Heart right ventricle (tissue), 16 donors: ENCODE data around the gene BTBD16. TPM values are rescaled to one million over a fixed set of nuclear protein-coding genes. Genes with fewer than 3 reads are reported as not detected.

ENCODE experiments used
- ATAC-seq, 8 donors: fragments of 200-7000 bp; cut with Tn5 transposase; one replicate each; pipeline ENCODE4 v1.9.1; 2020; ENCODE audit warnings: mild to moderate bottlenecking in 8 of 8, moderate library complexity in 8 of 8, moderate number of reproducible peaks in 1 of 8
- DNase-seq, 2 donors: peaks; one replicate each; pipeline ENCODE4 v3.0.0-alpha.2; 2020
- H3K27ac ChIP-seq, 10 donors: fragments of 200-600 bp; sonication (generic) in 2 of 10; one replicate each; pipeline versions ENCODE4 v1.5.0 to v1.8.0; 2020 to 2022; ENCODE audit warnings: mild to moderate bottlenecking in 3 of 10
- H3K27me3 ChIP-seq, 7 donors: fragments of 200-600 bp; one replicate each; pipeline ENCODE4 v1.8.0; 2021 to 2022; ENCODE audit warnings: mild to moderate bottlenecking in 2 of 7
- H3K36me3 ChIP-seq, 9 donors: fragments of 200-600 bp; sonication (generic) in 1 of 9; one replicate each; pipeline versions ENCODE4 v1.5.0 to v1.8.0; 2020 to 2022; ENCODE audit warnings: mild to moderate bottlenecking in 2 of 9
- H3K4me1 ChIP-seq, 9 donors: fragments of 200-600 bp; sonication (generic) in 1 of 9; one replicate each; pipeline versions ENCODE4 v1.5.0 to v1.8.0; 2020 to 2022; ENCODE audit warnings: mild to moderate bottlenecking in 4 of 9
- H3K4me3 ChIP-seq, 10 donors: fragments of 200-600 bp; sonication (generic) in 2 of 10; one replicate each; pipeline versions ENCODE4 v1.5.0 to v1.8.0; 2020 to 2022; ENCODE audit warnings: mild to moderate bottlenecking in 7 of 10, moderate library complexity in 2 of 10
- H3K9me3 ChIP-seq, 11 donors: fragments of 200-600 bp in 10 of 11; sonication (generic) in 2 of 11; one replicate each; pipeline versions ENCODE4 v1.5.0 to v1.8.0; 2013 to 2022; ENCODE audit warnings: mild to moderate bottlenecking in 2 of 11, control low read depth in 1 of 11, moderate library complexity in 1 of 11
- CTCF ChIP-seq, 9 donors: fragments of 200-600 bp; sonication (generic) in 2 of 9; IDR thresholded peaks; one replicate each; pipeline versions ENCODE4 v1.5.0 to v1.8.0; 2021 to 2022; ENCODE audit warnings: antibody characterized with exemption in 9 of 9, mild to moderate bottlenecking in 5 of 9, moderate library complexity in 1 of 9
- WGBS, 2 donors: extraction: QIAGEN DNeasy Blood & Tissue Kit; methylation state at CpG; one replicate each; pipeline ENCODE4 v1.1.7; 2013; ENCODE audit warnings: inconsistent platforms in 1 of 2; 5-methylcytosine and 5-hydroxymethylcytosine counted together
- intact Hi-C, 10 donors: fragments of 100-400 bp; cut with DNase I; formaldehyde crosslinking; loops; one replicate each; pipeline versions ENCODE4 v1.11.1 to v1.14.2; 2022
- polyA plus RNA-seq, 2 donors: library from polyadenylated mRNA; stranded (reverse); fragments of 200-250 nt; gene quantifications; one replicate each; pipeline ENCODE4 v1.2.3, GENCODE V29; 2013
- total RNA-seq, 10 donors: library from RNA; stranded (reverse); fragmentation: NEBNext Ultra II Directional in 3 of 10; extraction: Animal tissue kit (Norgen Biotek cat#: 25700) in 3 of 10; gene quantifications; one replicate each; pipeline versions ENCODE4 v1.2.1 to v1.2.4, GENCODE V29; 2021 to 2023
- donor health status: Arrhythmogenic right ventricular cardiomyopathy.
- donor health status: ischemic (EF 13 %, LVEDD 7.1; RV severe dilation, severe dysfunction).
- donor health status: healthy with polysubstance abuse.
- donor health status: DM: no; HTN: yes; CAD: no.
- donor health status: DM: no; HTN: no; CAD: no.
- donor health status: ischemic (EF 25% LVEDD 6.9; RV normal size, moderate dysfunction).
- donor health status: ischemic (EF 25% LVEDD 5.7; RV mildly dilated, moderate dysfunction).
- donor health status: healthy.
- donor health status: DM: yes; HTN: yes; CAD: no.
- donor health status: Ischemic cardiomyopathy.
- donor health status: ischemic (EF 35%, LVEDD 5.7; RV mildly dilated, moderate dysfunction).
- donor health status: nonischemic (EF 11% LVEDD 7.7; RV severe dilation, severe dysfunction).
- donor health status: DM: yes; HTN: yes; CAD: no.
- donor health status: PGD.
- donor health status: ischemic (EF 29% LVEDD 5.4; RV normal size, mild dysfunction).
- donor health status: nonischemic (EF 23%, LVEDD 6.1; RV moderate dilation, normal function).

BTBD16 gene
- total and polyA plus RNA-seq, 12 donors: 0.29 to 0.76 TPM; not detected in 10

- intact Hi-C loops: no loop called here
- DNase-seq: no peak
- peaks cover under 1 to 23% (median 11%) of the 10 kb centered on the region in 9 donors for H3K4me1 ChIP-seq
- no peak for TF ChIP-seq CTCF (IDR thresholded peaks at IDR 0.05)
- WGBS, 2 donors: 88 to 95% methylated on average over 10 of the region's 10 CpGs
- no peaks in the 10 kb centered on the region for H3K36me3 ChIP-seq
- no peaks in the 10 kb centered on the region for H3K9me3 ChIP-seq
- H3K27me3 ChIP-seq: no peaks in the 10 kb centered on the region
- ATAC-seq: no peak
- H3K27ac ChIP-seq: no peak overlapping the region
- H3K4me3 ChIP-seq: no peak overlapping the region
Observed at GRCh38 chr10:122336332-122336731, 65.2 kb downstream of the BTBD16 start.

GRCh38 chr10:122336961-122337360 lies 65.9 kb downstream of the BTBD16 start:
- Histone ChIP-seq H3K4me3 (no peak overlapping the region), H3K9me3 (no peaks in the 10 kb centered on the region), H3K27me3 (no peaks in the 10 kb centered on the region), H3K4me1 (peaks cover 2 to 27% (median 16%) of the 10 kb centered on the region in 9 donors), H3K27ac (no peak overlapping the region), H3K36me3 (no peaks in the 10 kb centered on the region)
- ATAC-seq: no peak
- WGBS, 2 donors: 79 to 81% methylated on average over 3 of the region's 3 CpGs
- no peak for TF ChIP-seq CTCF (IDR thresholded peaks at IDR 0.05)
- intact Hi-C loops: no loop called here
- DNase-seq: no peak

GRCh38 chr10:122338609-122339441 lies 67.7 kb downstream of the BTBD16 start:
- no peaks in the 10 kb centered on the region for H3K9me3 ChIP-seq
- DNase-seq (no peak), ATAC-seq (peak in 5 of 8 donors; percentile 10 to 31 (median 24))
- no peak for TF ChIP-seq CTCF (IDR thresholded peaks at IDR 0.05)
- no peaks in the 10 kb centered on the region for H3K36me3 ChIP-seq
- peak overlapping the region in 5 of 10 donors; percentile 4 to 35 (median 14) for H3K27ac ChIP-seq
- intact Hi-C loops: loop anchor here in 1 of 10 donors (1.0 kb wide), 1 partner anchor 28 kb away; no protein-coding TSS in a partner anchor
- 86 to 87% methylated on average over 15 of the region's 15 CpGs for WGBS, 2 donors
- H3K4me1 ChIP-seq: peaks cover 2 to 39% (median 16%) of the 10 kb centered on the region in 9 donors
- no peaks in the 10 kb centered on the region for H3K27me3 ChIP-seq
- H3K4me3 ChIP-seq: no peak overlapping the region

GRCh38 chr10:122341141-122341810 lies 70.2 kb downstream of the BTBD16 start:
- ATAC-seq: peak; percentile 52 to 79 (median 68)
- Histone ChIP-seq H3K36me3 (no peaks in the 10 kb centered on the region), H3K4me1 (peaks cover 2 to 41% (median 16%) of the 10 kb centered on the region in 9 donors), H3K9me3 (no peaks in the 10 kb centered on the region), H3K4me3 (no peak overlapping the region), H3K27me3 (no peaks in the 10 kb centered on the region), H3K27ac (peak overlapping the region in 9 of 10 donors; percentile 31 to 80 (median 66))
- no peak for TF ChIP-seq CTCF (IDR thresholded peaks at IDR 0.05)
- intact Hi-C loops: loop anchor here (2.0 to 10.0 kb wide), 10 partner anchors 34 to 226 kb away; partner anchors contain the start of gene DMBT1 (in 4 of the 10)
- 34 to 42% methylated on average over 11 of the region's 11 CpGs for WGBS, 2 donors
- DNase-seq: peak in 1 of 2 donors; percentile 56
